HCT116 (cell line): ENCODE data around the gene WDPCP. TPM values are rescaled to one million over a fixed set of nuclear protein-coding genes. Genes with fewer than 3 reads are reported as not detected.

ENCODE experiments used
- ATAC-seq: fragments of 200-7000 bp; cut with Tn5 transposase; 2 replicates; pipeline ENCODE4 v1.9.1; 2020; ENCODE audit warnings: mild to moderate bottlenecking, moderate library complexity
- BruUV-seq: library from RNA; stranded (reverse); fragments of 400-500 nt; replicated peaks from 2 replicates; lab custom pipeline; 2021; lab: Mats Ljungman, UMichigan
- CTCF ChIA-PET: fragments of 300-600 bp; sonication (Branson Sonifier 250); formaldehyde crosslinking; loops from one replicate; lab custom pipeline; 2021; ENCODE audit warnings: antibody characterized with exemption; lab: Charles Lee
- POLR2A ChIA-PET: fragments of 300-600, 350-600 bp; sonication (Branson Sonifier 250); formaldehyde crosslinking; loops from one replicate; lab custom pipeline; 2021; ENCODE audit warnings: antibody characterized with exemption; lab: Charles Lee
- RAD21 ChIA-PET, 2 experiments: fragments of 300-600 bp; sonication (Branson Sonifier 250); formaldehyde crosslinking; loops; one replicate each; lab custom pipeline; 2023; ENCODE audit warnings: low total read pairs in 2 of 2; ENCODE audit not compliant: uncharacterized antibody in 2 of 2, unreplicated experiment in 2 of 2, low non-redundant PET in 1 of 2; lab: Charles Lee
- DNase-seq: peaks from one replicate; pipeline ENCODE4 v3.0.0-alpha.2; 2010; ENCODE audit warnings: low read depth, low spot score
- H2AFZ ChIP-seq: fragments of 200-600 bp; shearing (Covaris generic), sonication (generic); 2 replicates; pipeline ENCODE4 v1.6.1; 2017; ENCODE audit warnings: low read depth, mixed run types, mixed read lengths, antibody characterized with exemption, low read length; ENCODE audit not compliant: poor library complexity, severe bottlenecking
- H3K27ac ChIP-seq: 2 replicates; pipeline ENCODE4 v1.5.1; 2012; ENCODE audit warnings: low read depth, low read length
- H3K27me3 ChIP-seq: fragments of 200-600 bp; sonication (generic); 2 replicates; pipeline ENCODE4 v1.6.1; 2016; ENCODE audit warnings: mixed run types, low read length, mixed read lengths; ENCODE audit not compliant: insufficient read depth
- H3K36me3 ChIP-seq, 2 experiments: fragments of 200-500 bp in 1 of 2; fragments of 200-600 bp in 1 of 2; sonication (Bioruptor generic) in 1 of 2; sonication (generic) in 1 of 2; 2 replicates each; pipeline versions ENCODE4 v1.5.1 to v1.6.1; 2014 to 2016; ENCODE audit warnings: low read length in 2 of 2, inconsistent platforms in 1 of 2, mixed read lengths in 1 of 2, mixed run types in 1 of 2; ENCODE audit not compliant: insufficient read depth in 2 of 2, control insufficient read depth in 1 of 2
- H3K4me1 ChIP-seq, 2 experiments: fragments of 200-600 bp in 1 of 2; sonication (generic) in 1 of 2; 2 replicates each; pipeline versions ENCODE4 v1.5.1 to v1.6.1; 2012 to 2017; ENCODE audit warnings: low read length in 2 of 2, inconsistent platforms in 1 of 2, mild to moderate bottlenecking in 1 of 2, mixed read lengths in 1 of 2, mixed run types in 1 of 2, moderate library complexity in 1 of 2; ENCODE audit not compliant: insufficient read depth in 2 of 2, control insufficient read depth in 1 of 2
- H3K4me2 ChIP-seq: fragments of 200-600 bp; sonication (generic); 2 replicates; pipeline ENCODE4 v1.6.1; 2017; ENCODE audit warnings: mixed run types, low read length, mixed read lengths
- H3K4me3 ChIP-seq, 2 experiments: fragments of 200-600 bp in 1 of 2; sonication (generic) in 1 of 2; replicated peaks in 1 of 2; 2 replicates each; pipeline ENCODE4 v1.5.1; 2011 to 2016; ENCODE audit warnings: low read length in 2 of 2, control low read depth in 1 of 2, low read depth in 1 of 2, mild to moderate bottlenecking in 1 of 2, mixed read lengths in 1 of 2, mixed run types in 1 of 2
- H3K79me2 ChIP-seq: fragments of 200-600 bp; sonication (generic); 2 replicates; pipeline ENCODE4 v1.6.1; 2017; ENCODE audit warnings: mild to moderate bottlenecking, mixed run types, low read length, moderate library complexity, mixed read lengths; ENCODE audit not compliant: insufficient read depth
- H3K9ac ChIP-seq: fragments of 200-600 bp; sonication (generic); 2 replicates; pipeline ENCODE4 v1.6.1; 2016; ENCODE audit warnings: low read length, mixed read lengths
- H3K9me2 ChIP-seq: fragments of 200-600 bp; sonication (generic), shearing (Covaris generic); 2 replicates; pipeline ENCODE4 v1.6.1; 2017; ENCODE audit warnings: mixed run types, mild to moderate bottlenecking, moderate library complexity; ENCODE audit not compliant: insufficient read depth
- H3K9me3 ChIP-seq, 2 experiments: fragments of 200-500 bp in 1 of 2; fragments of 200-600 bp in 1 of 2; sonication (Bioruptor generic) in 1 of 2; sonication (generic) in 1 of 2; 2 replicates each; pipeline ENCODE4 v1.6.1; 2014 to 2017; ENCODE audit warnings: low read length in 2 of 2, mixed read lengths in 2 of 2, inconsistent platforms in 1 of 2, low read depth in 1 of 2, mild to moderate bottlenecking in 1 of 2, mixed run types in 1 of 2, moderate library complexity in 1 of 2; ENCODE audit not compliant: control insufficient read depth in 1 of 2, insufficient read depth in 1 of 2
- H4K20me1 ChIP-seq: fragments of 200-600 bp; sonication (generic), shearing (Covaris generic); 2 replicates; pipeline ENCODE4 v1.6.1; 2017; ENCODE audit warnings: mixed run types, mild to moderate bottlenecking, moderate library complexity; ENCODE audit not compliant: insufficient read depth
- CBX3 ChIP-seq: IDR thresholded peaks from 2 replicates; pipeline ENCODE4 v1.6.1; 2012; ENCODE audit warnings: low read depth
- JUND ChIP-seq: IDR thresholded peaks from 2 replicates; pipeline ENCODE4 v1.6.1; 2012
- MAX ChIP-seq: IDR thresholded peaks from 2 replicates; pipeline ENCODE4 v1.6.1; 2012
- REST ChIP-seq: IDR thresholded peaks from 2 replicates; pipeline ENCODE4 v1.6.1; 2012; ENCODE audit warnings: low read depth
- SRF ChIP-seq: IDR thresholded peaks from 2 replicates; pipeline ENCODE4 v1.6.1; 2012; ENCODE audit warnings: low read depth
- YY1 ChIP-seq: IDR thresholded peaks from 2 replicates; pipeline ENCODE4 v1.6.1; 2011; ENCODE audit warnings: low read length, low read depth, moderate library complexity, mild to moderate bottlenecking; ENCODE audit not compliant: insufficient replicate concordance; ENCODE audit errors: extremely low read depth
- intact Hi-C: fragments of 100-400 bp; cut with micrococcal nuclease; formaldehyde crosslinking; loops from 2 replicates; pipeline ENCODE4 v1.10.0; 2022
- total RNA-seq: library from RNA; stranded (reverse); gene quantifications from one replicate; pipeline ENCODE4 v1.2.1, GENCODE V29; 2021; ENCODE audit not compliant: unreplicated experiment

Gene WDPCP
- total RNA-seq, 1 experiment from 2014 or later, result 4.1 TPM

- no peak for DNase-seq
- RAD21 ChIA-PET, result no interaction called here
These were observed 151.8 kb downstream of the WDPCP start for GRCh38 chr2:63436488-63436887.

More at GRCh38 chr2:63436488-63436887, 151.8 kb downstream of the WDPCP start:
- Histone ChIP-seq H3K79me2 (no peaks in the 10 kb centered on the region), H3K4me2 (no peak overlapping the region), H3K27ac (no peak overlapping the region), H3K4me3 (no peak overlapping the region), H4K20me1 (no peaks in the 10 kb centered on the region), H3K4me1 (no peaks in the 10 kb centered on the region), H3K9me3 (no peaks in the 10 kb centered on the region), H2AFZ (no peak overlapping the region), H3K9ac (no peak overlapping the region), H3K9me2 (no peaks in the 10 kb centered on the region), H3K36me3 (no peaks in the 10 kb centered on the region), H3K27me3 (no peaks in the 10 kb centered on the region)
- TF ChIP-seq REST (no peak), MAX (no peak), YY1 (no peak), SRF (no peak), CBX3 (no peak), JUND (no peak)
- intact Hi-C loops, result no loop called here
- ChIA-PET CTCF (interaction anchor here (1.2 kb wide), 1 partner anchor 11 kb away, joined by 4 read pairs; no protein-coding TSS in a partner anchor), POLR2A (interaction anchor here (1.0 kb wide), 1 partner anchor 12 kb away, joined by 3 read pairs; no protein-coding TSS in a partner anchor)
- BruUV-seq, result no TSS peak
- no peak for ATAC-seq
